Measurements from ENCODE around the gene TUBGCP6. TPM values are rescaled to one million over a fixed set of nuclear protein-coding genes. Genes with fewer than 3 reads are reported as not detected.

TUBGCP6 gene
- polyA plus RNA-seq, 1 experiment, result 8.5 TPM

DNA sequence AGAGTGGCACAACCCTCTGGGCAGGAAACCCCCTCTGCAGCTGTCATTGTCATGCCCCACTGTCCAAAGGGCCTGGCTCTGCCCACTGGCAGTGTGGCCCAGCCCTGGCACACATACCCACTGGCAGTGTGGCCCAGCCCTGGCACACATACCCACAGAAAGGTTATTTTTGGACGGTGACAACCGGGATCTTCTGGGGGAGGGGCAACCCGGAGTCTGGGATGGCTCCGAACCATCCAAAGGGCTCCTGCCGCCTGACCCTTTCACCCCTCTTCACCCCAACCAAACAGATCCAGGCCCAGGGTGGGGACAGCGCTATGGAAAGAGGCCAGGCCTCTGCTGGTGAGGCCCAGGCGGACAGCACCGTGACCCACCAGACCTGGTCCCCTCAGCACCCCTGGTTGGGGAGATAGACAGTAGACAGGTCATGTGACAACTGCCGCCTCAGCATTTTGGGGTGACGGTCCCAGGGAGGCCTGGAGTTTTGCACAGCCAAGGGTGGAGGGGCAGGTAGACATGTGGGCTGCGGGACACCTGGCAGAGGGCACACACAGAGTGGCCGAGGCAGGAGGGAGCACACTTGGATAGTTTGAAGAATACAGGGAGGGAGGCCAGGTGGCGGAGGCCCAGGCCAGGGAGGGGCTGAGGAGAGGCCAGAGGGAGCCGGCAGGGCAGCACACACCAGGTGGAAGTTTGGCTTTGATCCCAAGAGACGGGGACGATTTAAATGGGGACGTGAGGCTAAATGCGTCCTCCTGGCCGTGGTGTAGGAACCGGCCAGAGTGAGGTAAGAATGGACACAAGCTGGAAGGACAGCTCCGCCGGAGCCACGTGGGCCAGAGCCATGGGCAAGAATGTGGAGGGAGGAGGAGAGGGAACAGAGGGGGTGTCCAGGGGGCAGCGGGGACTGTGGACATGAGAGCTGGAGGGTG lies 13.8 kb upstream of the TUBGCP6 start:
- DNase-seq (ENCODE audit: low read depth, low spot score), result no peak
- Histone ChIP-seq H3K9me3 (ENCODE audit: control insufficient read depth, insufficient read depth, low read length) (no peaks in the 10 kb centered on the region; the same call in 1 of the 2 replicates), H3K4me3 (ENCODE audit: low read depth, low read length) (no peak overlapping the region), H3K27ac (ENCODE audit: low read depth, low read length) (no peak overlapping the region), H3K27me3 (ENCODE audit: control insufficient read depth, insufficient read depth, low read length) (no peaks in the 10 kb centered on the region)
- ChIA-PET CTCF (interaction anchor here (0.8 to 1.1 kb wide), 2 partner anchors 83 kb away, joined by 3 to 4 read pairs; no protein-coding TSS in a partner anchor), POLR2A (no interaction called here)
- TF ChIP-seq, protein P1, sequence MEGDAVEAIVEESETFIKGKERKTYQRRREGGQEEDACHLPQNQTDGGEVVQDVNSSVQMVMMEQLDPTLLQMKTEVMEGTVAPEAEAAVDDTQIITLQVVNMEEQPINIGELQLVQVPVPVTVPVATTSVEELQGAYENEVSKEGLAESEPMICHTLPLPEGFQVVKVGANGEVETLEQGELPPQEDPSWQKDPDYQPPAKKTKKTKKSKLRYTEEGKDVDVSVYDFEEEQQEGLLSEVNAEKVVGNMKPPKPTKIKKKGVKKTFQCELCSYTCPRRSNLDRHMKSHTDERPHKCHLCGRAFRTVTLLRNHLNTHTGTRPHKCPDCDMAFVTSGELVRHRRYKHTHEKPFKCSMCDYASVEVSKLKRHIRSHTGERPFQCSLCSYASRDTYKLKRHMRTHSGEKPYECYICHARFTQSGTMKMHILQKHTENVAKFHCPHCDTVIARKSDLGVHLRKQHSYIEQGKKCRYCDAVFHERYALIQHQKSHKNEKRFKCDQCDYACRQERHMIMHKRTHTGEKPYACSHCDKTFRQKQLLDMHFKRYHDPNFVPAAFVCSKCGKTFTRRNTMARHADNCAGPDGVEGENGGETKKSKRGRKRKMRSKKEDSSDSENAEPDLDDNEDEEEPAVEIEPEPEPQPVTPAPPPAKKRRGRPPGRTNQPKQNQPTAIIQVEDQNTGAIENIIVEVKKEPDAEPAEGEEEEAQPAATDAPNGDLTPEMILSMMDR (IDR thresholded peaks at IDR 0.05; ENCODE audit: low read depth, low read length), result no peak

DNA sequence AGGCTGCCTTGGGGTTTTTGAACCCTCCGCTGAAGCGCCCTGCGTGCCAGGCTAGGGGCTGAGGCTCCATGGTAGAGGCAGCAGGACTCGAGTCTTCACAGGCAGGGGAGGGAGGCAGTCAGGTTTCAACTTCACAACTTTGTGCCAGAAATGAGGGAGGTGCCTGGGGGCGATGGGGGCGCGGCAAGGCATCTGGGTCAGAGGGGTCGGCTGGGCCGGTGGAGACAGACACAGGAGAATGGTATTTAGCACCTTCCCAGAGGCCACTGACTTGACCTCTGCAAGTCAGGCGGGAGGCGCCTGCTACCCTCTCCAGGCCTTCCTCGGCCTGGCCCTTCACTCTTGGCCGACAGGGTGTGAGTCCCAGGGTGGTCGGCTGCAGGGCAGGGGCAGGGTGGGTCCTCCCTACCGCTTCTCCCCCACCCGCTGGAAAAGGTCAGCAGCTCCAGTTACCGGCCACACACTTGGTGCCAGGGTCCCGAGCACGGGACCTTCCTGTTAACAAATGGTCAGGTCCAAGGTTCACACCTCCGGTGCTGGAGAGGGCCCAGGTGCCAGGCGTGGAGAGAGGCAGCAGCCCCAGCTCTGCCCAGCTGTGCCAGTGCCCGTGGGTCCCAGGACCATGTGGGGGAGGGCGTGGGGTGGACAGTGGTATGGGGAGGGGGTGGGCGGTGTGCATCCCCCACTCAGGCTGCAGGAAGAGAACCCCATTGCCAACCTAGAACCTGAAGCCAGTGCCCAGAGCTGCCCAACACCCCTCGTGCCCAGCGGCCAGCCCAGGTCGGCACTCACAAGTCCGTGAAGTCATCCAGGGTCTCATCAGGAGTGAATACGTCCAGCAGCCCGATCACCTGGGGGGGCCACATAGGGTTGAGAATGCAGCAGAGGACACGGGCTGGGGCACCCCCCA lies 12.9 kb upstream of the TUBGCP6 start:
- H3K4me3 ChIP-seq (ENCODE audit: low read depth, low read length), result no peak overlapping the region
- TF ChIP-seq, protein P1 (IDR thresholded peaks at IDR 0.05; ENCODE audit: low read depth, low read length), result no peak
- no peak for DNase-seq (ENCODE audit: low read depth, low spot score)
- no peaks in the 10 kb centered on the region for H3K27me3 ChIP-seq (ENCODE audit: control insufficient read depth, insufficient read depth, low read length)
- H3K27ac ChIP-seq (ENCODE audit: low read depth, low read length), result no peak overlapping the region
- CTCF ChIA-PET, result interaction anchor here (0.8 kb wide), 1 partner anchor 84 kb away, joined by 3 read pairs; no protein-coding TSS in a partner anchor
- POLR2A ChIA-PET, result no interaction called here
- H3K9me3 ChIP-seq (ENCODE audit: control insufficient read depth, insufficient read depth, low read length), result no peaks in the 10 kb centered on the region; the same call in 1 of the 2 replicates

DNA sequence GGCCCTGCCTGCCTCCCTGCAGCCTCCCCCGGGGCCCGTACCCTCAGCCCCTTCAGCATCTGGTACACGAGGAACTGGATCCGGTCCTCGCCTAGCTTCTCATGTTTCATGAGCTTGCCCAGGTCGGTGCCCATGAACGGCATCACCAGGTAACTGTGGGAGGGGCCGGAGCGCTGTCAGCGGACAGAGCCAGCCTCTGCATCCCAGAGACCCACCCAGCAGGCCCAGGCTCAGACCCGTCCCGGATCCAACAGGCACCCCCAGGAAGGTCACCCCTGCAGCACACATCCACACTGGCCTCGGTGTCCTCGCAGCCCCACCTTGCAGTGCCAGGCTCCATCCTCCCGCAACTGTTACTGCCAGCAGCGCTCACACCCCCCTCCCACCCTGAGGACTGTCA lies 12.2 kb upstream of the TUBGCP6 start:
- Histone ChIP-seq H3K9me3 (ENCODE audit: control insufficient read depth, insufficient read depth, low read length) (no peaks in the 10 kb centered on the region; the same call in 1 of the 2 replicates), H3K4me3 (ENCODE audit: low read depth, low read length) (no peak overlapping the region), H3K27ac (ENCODE audit: low read depth, low read length) (no peak overlapping the region), H3K27me3 (ENCODE audit: control insufficient read depth, insufficient read depth, low read length) (no peaks in the 10 kb centered on the region)
- TF ChIP-seq, protein P1 (IDR thresholded peaks at IDR 0.05; ENCODE audit: low read depth, low read length), result no peak
- no peak for DNase-seq (ENCODE audit: low read depth, low spot score)
- POLR2A ChIA-PET, result no interaction called here
- CTCF ChIA-PET, result no interaction called here

DNA sequence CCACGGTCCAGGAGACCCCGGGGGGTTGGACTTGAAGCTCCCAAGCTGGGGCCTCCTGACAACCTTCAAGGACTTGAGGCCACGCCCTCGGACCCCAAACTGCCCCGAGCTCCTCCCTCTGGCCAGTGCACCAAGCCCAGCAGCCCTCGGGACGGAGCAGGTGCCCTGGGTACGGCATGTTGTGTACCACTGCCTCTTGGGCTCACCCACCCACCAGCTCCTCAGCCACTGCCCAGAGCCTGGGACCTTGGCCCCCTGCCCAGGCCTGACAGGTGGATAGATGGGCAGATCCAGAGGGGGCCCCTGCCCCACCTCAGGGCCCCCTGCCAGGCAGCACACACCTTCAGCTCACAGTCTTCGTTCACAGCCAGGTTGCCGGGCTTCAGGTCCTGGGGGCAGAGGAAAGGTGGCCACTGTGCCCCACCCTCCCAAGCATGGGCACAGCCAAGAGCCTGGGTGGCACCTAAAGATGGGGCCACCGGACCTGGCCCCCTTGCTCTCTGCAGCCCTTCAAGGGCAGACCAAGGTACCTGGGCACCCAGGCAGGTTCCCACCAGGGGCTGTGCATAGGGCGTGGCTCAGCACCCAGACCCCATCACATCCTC lies 11.5 kb upstream of the TUBGCP6 start:
- no peak overlapping the region for H3K27ac ChIP-seq (ENCODE audit: low read depth, low read length)
- POLR2A ChIA-PET, result no interaction called here
- H3K4me3 ChIP-seq (ENCODE audit: low read depth, low read length), result no peak overlapping the region
- H3K27me3 ChIP-seq (ENCODE audit: control insufficient read depth, insufficient read depth, low read length), result no peaks in the 10 kb centered on the region
- CTCF ChIA-PET, result interaction anchor here (1.0 kb wide), 1 partner anchor 111 kb away, joined by 3 read pairs; no protein-coding TSS in a partner anchor
- TF ChIP-seq, protein P1 (IDR thresholded peaks at IDR 0.05; ENCODE audit: low read depth, low read length), result no peak
- DNase-seq (ENCODE audit: low read depth, low spot score), result no peak
- no peaks in the 10 kb centered on the region; the same call in 1 of the 2 replicates for H3K9me3 ChIP-seq (ENCODE audit: control insufficient read depth, insufficient read depth, low read length)
